NCI-H2227 (cell line): ENCODE data around the gene LRRC3B.

Source experiments
- DNase-seq: peaks from one replicate; lab custom pipeline; 2025; ENCODE audit not compliant: unreplicated experiment; lab: John Stamatoyannopoulos, UW

Gene LRRC3B

DNA sequence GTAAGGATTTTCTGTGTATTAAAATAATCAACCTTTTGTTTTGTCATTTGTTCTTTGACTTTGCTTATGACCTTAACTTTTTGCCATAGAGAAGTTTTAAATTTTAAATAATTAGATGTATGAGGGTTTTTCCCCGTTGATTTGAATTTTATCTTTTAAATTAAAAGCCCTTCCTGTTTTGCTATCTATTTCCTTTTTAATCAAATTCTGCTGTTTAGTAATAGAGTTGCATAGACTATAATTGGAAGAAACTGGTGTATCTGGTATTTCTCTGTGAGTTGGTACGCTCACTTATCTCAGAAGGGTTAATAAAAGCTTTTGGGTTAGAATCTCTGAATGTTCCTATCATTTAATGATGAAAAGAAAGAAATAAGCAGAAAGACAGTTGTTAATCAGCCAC, 82.2 kb downstream of the LRRC3B start:
- DNase-seq, result no peak

DNA sequence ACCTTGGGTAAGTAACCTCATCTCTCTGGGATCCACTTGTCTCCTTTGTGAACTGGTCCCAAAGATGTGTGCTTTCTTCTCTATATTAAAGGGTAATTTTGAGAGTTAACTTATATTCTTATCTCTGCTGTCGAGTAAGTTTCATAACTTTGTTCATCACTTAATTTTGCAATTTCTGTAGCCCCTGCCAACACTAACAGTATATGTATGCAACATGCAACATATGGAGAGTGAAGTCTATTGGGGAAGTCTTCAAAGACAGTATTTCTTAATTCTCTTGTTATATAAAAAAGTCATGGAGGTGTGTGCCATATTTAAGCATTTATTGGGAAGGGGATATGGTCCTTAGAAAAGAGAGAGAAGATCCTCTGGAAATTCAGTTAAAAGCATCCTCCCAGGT, 85.9 kb downstream of the LRRC3B start:
- no peak for DNase-seq

DNA sequence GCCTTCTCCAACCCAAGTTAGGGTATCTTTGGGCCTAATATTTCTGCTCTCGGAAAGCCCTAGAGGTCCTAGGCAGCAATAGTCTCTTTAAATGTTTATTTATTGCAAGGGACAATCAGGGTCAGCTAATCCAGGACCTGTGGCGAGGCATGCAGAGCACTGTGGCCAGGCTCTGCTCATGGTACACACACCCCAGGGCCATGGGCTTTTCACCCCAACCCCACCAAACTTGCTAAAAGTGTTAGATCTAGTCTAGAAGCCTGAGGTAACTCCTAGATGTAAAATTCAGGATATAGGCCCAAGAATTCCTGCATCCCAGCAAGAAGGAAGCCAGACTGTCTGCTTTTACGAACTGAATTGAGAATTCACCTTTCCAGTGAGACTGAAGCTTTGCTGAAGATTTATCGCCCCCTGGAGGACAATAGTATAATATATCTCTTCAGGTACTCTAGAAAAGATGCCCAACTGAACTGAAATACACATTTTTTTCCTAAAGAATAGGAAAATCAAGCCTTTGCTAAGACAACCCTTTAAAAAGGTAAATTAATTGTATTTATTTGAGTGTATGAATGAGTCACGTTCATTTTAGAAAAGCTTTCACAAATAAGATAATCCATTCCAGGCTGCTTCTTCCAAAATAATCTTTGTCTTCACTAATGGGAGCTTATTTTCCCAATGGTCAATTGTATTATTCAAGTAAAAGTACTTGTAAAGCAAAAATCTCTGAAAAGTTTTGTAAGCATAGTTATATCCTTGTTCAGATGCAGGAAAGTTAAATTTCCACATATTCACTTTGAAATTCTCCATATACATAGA, 89.8 kb downstream of the LRRC3B start:
- peak; percentile 0 for DNase-seq

DNA sequence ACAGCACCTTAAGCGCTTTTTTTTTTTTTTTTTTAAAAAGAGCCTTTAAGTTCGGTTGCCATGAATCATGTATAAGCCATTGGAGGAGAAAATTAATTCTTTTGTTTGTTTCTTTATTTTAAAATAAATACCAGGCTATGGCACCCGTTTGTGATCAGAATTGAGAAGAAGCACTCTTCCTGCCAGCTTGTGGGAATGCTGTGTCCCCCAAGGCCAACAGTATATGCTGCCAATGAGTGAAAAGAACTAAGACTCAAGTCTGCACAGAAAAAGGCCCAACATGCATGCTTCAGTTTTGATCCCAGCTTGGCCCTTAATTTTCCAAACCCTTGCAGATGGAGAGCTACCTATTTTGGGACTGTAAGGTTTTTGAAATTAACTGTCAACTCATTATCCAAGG, 90.5 kb downstream of the LRRC3B start:
- DNase-seq, result no peak

DNA sequence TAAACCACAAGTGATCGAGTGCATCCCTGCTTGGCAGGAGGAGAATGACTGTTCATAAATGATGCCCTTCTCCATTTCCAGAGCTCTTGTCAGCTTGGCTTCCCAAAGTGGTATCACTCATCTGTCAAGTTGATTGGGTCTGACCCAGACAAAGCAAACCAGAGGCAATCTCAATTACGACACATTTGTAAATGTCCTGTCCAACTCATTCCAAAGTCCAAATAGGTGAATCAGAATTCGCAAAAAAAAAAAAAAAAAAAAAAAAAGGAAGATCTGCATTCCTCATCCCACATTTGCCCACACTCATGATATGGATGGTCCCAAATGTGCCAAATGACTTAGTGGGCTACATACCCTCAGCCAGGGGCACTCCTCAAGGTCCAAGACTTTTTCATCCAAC, 91.9 kb downstream of the LRRC3B start:
- no peak for DNase-seq

DNA sequence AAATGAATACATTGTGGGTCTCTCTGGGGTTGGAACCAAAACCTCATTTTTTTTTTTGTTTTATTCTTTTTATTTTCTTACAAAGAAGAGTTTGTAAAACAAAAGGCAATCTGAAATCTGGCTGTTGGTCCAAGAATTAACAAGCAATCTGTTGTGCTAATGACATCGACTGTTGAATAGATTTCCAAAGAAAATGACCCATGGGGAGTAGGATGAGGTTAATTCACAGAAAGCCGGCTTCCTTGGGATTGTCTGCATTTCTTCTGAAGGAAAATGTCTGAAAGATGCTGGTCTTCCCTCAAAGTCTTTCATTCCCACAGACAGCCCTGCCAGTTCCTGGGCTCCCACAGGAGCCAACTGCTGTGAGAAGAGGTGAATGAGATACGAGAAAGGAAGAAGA, 92.9 kb downstream of the LRRC3B start:
- no peak for DNase-seq

DNA sequence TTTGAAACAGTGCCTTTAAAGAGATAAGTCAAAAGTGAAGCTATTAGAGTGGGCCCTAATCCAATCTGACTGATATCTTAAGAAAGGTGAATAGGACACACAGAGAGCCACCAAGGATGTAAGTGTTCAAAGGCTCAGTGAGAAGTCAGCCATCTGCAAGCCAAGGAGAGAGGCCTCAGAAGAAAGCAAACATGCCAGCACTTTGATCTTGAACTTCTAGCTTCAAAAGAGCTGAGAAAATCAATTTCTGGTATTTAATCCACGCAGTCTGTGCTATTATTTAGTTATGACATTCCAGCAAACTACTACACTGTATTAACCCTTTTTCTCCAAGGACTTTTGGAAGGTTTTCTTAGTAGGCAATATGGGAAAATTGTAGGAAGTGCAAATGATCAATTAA, 95.7 kb downstream of the LRRC3B start:
- no peak for DNase-seq

DNA sequence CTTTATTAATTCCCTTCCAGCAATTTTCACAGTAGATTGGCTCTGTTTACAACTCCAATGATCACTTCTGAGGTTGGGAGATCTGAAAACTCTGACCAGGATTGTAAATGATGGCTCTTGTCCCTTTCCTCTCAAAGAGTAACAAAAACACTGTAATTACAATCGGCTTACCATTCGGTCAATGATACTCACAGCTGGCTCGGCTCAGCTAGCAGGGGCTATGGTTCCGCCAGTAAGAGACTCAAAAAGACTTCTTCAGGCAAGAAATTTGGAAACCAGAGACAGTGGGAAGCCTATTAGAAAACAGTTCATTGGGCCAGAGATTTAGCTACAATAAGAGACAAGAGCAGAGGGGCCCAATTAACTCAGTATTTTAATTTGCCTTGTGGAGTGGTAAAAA, 96.6 kb downstream of the LRRC3B start:
- DNase-seq, result no peak

DNA sequence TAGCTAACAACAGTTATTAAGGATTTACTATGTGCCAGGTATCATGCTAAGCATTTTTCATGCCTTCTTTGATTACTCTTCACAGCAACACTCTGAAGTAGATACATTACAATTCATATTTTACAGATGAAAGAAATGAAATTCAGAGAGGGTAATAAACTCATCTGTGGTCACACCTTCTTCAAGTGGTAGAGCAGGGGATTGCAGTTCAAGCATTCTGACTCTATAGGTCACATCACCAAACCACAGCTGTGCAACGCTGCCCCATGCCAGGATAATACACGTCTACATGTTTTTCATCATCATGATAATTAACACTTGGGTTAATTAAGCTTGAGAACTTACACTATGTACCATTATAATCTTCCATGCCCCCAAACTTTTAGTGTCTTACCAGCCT, 98.5 kb downstream of the LRRC3B start:
- no peak for DNase-seq

DNA sequence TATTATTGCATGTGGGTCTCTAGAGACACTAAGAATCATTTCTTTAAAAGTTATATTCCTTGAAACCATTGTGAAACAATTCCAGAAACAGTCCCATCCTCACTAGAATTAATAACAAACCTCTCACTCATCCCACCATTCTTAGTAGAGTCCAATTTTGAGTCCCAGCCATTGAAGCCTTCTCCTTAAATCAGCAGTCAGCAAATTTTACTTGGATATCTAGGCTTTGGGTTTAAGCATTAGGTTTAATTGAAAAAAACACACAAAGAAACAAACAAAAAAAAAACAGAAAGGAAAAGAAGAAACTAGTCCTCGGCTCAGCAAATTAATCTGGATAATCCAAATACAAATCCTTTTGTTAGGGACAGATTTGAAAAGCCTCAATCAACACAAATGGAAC, 109.3 kb downstream of the LRRC3B start:
- DNase-seq, result no peak

DNA sequence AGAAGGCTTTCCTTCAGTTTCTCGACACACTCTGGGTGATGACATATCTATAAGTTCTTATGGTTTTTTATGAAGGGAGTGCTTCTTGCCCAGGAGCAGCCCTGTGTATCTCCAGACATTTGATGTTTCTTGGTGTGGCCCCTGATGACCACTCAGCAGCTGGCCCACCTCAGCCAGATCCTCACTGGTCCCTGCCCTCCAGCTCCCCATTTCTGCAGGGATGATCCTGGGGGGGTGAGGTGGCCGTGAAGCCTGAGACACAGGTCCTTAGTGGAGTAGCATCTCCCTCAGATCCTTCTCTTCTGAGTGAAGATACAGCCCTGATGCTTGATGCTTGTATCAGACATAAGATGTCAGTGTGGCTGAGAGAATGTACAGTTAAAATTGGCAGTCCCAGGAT, 127.7 kb downstream of the LRRC3B start:
- no peak for DNase-seq

DNA sequence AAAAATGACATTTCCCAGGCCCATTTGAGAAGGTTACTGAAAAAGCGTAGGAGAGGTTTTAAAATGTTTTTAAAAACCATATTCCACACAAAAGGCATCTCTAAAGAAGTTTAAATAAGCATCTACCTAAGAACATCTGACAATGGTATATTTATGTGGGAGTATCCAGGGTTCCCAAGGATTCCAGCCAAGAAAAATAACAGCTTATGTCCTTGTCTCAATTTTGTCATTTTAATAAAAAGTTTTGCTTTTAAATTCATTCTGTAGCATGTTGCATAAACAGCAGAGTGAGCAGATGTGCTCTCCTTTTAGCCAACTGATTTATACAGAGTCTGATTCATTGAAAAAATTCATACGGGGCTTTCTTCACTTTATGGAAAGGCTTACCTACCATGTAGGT, 129.9 kb downstream of the LRRC3B start:
- no peak for DNase-seq

DNA sequence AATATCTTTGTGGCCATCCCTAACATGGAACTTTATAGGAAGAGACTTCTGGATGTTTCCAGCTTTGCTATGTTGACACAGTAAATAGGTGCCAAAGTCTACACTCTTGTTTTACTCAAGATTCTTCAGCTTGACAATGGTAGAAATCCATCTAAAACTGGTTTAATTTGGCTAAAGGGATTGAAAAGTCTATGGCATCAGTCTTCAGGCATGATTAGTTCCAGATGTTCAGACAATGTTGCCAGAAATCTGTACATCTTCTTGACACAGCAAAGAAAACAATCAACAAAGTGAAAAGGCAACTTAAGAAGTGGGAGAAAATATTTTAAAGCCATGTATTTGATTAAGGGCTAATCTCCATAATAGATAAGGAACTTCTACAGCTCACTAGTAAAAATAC, 130.5 kb downstream of the LRRC3B start:
- no peak for DNase-seq

DNA sequence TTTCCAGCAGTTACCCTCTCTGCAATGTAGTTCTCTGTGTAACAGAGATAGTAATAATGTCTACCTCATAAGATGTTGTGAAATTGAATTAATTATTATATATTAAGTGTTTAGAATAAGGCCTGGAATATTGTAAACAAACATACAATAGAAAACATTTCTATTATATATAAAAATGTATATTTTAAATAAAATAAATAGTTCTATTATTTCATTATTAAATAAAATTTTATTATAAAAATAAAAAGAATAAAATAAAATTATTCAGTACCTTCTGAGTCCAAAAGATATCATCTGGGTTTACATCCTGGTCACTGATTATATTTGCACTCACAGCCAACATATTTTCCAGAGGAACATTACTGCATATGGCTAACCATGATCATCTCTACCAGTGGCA, 135.4 kb downstream of the LRRC3B start:
- no peak for DNase-seq
